HG03460 (cell line): ENCODE data around the gene CDC40.

Experiments used
- ATAC-seq: cut with Tn5 transposase; IDR thresholded peaks from one replicate; pipeline ENCODE4 v1.9.1; 2021; ENCODE audit not compliant: unreplicated experiment

CDC40 gene

GRCh38 chr6:110180228-110181008 is at the start of gene CDC40:
TSS of gene CDC40 (plus strand) at chr6:110180427. CDS start at chr6:110180445, 18 bp downstream.
- ATAC-seq: peak; percentile 44

- no peak for ATAC-seq
These were observed 42.0 kb upstream of the CDC40 start for GRCh38 chr6:110137924-110138887.

DNA sequence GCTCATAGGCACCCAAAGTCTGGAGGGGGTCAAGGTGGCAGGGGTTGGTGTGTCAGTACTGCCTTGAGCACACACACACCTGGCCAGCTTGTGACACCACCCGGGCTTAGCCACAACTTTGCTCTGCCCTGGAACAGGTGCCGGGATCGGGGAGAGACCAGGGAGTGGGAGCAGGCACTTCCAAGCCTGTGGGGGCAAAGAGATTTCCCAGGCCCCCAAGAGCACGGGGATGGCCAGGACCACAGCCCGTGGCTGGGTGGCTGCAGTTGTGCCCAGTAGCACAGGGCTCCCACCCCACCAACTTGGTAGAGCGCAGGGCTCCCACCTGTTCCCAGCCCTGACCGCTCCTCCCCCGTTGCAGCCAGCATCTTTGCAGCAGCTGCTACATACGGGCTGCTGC is 41.2 kb upstream of the CDC40 start:
- no peak for ATAC-seq

- no peak for ATAC-seq
These were observed 39.6 kb upstream of the CDC40 start for GRCh38 chr6:110140650-110141049.

DNA sequence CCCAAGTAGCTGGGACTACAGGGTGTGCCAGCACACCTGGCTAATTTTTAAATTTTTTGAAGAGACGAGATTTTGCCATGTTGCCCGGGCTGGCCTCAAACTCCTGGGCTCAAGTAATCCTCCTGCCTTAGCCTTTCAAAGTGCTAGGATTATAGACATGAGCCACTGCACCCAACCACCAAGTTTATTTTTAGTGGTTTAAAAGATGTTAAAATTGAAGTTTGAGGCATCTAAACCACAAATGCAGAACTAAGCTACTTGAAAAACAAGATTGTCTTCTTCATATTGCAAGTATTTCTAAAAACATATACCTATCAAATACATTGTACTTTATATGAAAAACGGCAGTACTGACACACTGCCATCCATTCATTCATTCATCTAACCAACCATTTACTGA is 32.4 kb upstream of the CDC40 start:
- ATAC-seq: no peak

GRCh38 chr6:110158479-110158878 is 21.7 kb upstream of the CDC40 start:
- no peak for ATAC-seq

GRCh38 chr6:110170081-110170480 is 10.1 kb upstream of the CDC40 start:
- no peak for ATAC-seq

DNA sequence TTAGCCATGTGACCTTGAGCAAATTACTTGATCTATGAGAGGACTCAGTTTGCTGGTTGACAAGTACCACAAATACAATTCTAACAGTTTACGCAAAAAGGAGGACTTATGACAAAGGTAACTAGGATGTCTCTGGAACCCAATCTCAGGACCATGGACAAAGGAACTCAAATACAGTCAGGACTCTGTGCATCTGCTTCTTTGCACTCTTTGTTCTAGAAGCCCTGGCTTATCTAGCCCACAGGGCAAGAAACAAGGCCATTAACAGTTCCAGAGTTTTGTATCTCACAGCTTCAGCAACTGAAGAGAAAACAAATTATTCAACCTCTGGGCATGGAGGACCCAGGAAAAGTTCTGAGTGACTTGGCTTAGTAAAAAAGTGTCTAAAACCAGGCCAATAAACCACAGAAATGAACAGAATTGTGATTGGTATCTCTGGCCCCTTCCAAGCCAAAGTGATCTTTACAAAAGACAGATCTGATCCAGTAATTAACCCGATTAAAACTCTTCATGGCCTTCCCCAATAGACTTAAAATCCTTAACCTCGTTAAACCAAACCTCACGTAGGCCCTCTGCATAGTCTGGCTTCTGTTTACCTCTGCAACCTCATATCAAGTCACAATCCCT is 6.6 kb upstream of the CDC40 start:
- no peak for ATAC-seq

GRCh38 chr6:110178626-110179405 is 1.4 kb upstream of the CDC40 start:
- ATAC-seq: peak; percentile 24

- peak; percentile 84 for ATAC-seq
These were observed 610 bp upstream of the CDC40 start, which contains the start of gene WASF1 for GRCh38 chr6:110179406-110180227. TSS of gene WASF1 (minus strand) at chr6:110179670. CDS start at chr6:110127601, 52,069 bp downstream.

DNA sequence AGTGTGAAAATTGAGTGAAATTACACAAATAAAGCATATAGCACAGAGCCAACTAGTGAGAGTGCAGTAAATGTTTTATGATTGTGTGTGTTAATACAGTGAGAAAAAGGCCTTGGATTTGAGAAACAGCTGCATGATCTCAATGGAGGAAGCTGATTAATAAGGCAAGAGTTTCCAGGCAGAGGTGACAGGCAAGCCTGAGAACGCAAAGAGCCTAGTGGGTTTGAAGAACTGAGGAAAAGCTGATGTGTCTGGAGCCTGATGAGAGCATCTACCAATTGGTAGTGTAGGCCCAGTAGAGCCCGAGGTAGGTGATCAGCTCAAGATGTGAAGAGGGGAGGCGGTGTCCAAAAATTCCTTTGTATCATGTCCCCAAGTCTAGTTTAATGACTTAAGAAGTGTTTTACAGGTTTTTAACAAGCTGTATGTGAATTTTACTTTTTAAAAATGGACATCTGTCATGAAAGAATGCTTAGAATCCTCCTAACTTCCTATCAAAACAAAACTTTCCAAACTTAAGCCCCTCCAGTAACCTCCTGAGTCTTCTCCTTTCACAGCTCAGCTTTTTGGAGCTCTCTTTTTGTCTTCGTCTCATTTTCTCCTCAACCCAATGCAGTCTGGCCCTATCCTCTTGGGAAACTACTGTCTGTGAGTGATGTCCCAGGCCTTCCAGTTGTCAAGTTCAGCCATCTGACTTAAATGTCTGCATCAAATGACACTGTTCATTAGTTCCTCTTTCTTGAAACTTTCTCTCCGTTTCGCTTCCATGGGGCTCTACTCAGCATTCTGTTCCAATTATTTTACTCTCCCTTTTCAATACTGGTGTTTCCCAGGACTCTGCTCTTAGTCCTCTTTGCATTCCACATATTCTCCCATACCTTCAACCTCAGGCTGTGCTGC is 1.2 kb downstream of the CDC40 start:
- no peak for ATAC-seq

- ATAC-seq: no peak
These were observed 3.2 kb downstream of the CDC40 start for GRCh38 chr6:110183292-110183885.

DNA sequence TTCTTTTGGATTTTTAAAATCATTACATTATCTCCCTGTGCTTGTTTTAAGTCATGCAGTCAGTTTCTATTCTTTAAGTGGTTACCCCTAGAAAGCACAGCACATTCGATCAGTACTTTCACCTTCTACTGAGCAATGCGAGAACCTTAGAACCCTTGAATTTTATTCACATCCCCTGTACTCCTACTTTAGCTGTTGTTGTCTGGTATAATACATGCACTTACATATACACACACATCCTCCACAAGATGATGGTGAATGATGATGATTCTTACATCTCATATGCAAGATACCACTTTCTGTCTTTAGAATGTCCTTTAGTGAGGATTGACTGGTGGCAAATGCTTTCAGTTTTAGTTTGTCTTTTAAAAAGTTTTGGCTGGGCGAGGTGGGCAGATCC is 5.7 kb downstream of the CDC40 start:
- peak; percentile 51 for ATAC-seq

GRCh38 chr6:110188791-110189190 is 8.6 kb downstream of the CDC40 start:
- ATAC-seq: no peak

- ATAC-seq: no peak
These were observed 10.5 kb downstream of the CDC40 start for GRCh38 chr6:110190726-110191125.

DNA sequence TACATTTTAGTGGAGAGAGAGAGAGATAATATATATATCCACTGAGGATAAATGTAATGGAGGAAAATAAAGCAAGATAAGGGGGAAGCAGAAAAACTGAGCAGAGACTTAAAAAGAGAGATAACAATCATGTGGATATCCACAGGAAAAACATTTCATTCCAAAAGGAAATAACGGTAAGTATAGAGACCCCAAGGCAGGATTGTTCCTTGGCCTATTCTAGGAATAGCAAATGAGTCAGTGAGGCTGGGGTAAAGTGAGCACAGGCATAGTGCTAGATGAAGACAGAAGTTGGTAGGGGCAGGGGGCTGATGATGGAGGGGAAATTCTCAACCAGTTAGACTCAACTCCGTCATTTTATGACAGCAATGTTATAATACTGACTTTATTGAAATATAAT is 11.2 kb downstream of the CDC40 start:
- no peak for ATAC-seq

- ATAC-seq: no peak
These were observed 15.4 kb downstream of the CDC40 start for GRCh38 chr6:110195639-110196038.

DNA sequence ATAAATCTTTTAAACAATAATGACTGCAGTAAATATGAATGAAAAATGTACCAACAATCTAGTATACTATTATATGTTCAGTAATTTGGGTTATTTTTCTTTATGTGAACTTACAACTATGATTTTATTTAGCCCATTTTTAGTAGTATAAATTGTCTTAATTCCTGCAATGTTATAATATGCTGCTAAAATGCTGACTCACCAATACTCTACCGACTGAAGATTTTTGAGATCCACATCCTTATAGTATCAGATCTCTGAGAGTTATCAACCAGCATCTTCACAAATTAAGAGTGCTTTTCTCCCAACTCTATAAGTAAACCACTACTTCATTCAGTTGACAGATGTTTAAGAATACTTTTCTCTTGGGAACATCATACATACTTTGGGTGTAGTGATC is 16.6 kb downstream of the CDC40 start:
- ATAC-seq: no peak
